Measurements from ENCODE around the gene TPRN. TPM values are rescaled to one million over a fixed set of nuclear protein-coding genes. Genes with fewer than 3 reads are reported as not detected.
A peak's percentile ranks its signal among the peaks of the same experiment; 100 is the strongest.

The TPRN gene
- total and polyA plus RNA-seq, 2 donors (not counting 1 experiment from before 2014, with no cell fraction given), result 1.6 to 5.8 TPM

DNA sequence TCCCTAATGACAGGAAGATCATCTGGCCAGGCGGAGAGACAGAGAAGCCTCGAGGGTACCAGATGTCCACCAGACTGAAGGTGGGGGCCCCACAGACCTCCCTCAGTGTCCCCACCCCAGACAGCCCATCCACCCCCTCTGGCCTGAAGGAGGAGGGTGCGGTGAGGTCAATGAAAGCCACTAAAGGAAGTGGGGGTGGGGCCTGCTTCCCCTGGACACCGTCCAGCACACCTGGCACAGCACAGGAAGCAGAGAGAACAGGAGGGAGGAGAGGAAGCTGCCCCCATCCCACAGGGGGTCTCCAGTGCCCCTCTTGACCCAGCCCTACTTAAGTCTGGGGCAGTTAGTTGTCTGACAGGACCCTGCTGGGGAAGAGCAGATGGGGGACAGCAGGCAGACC, 41.9 kb downstream of the TPRN start:
- Histone ChIP-seq H3K79me2 (ENCODE audit: control insufficient read depth, insufficient read depth, low read length) (no peaks in the 10 kb centered on the region), H3K27me3 (ENCODE audit: control insufficient read depth, insufficient read depth, low read length) (peaks cover 32% of the 10 kb centered on the region), H4K20me1 (ENCODE audit: control insufficient read depth, extremely low read depth, insufficient read depth, low read length) (no peaks in the 10 kb centered on the region), H3K9me3 (ENCODE audit: control insufficient read depth, insufficient read depth, low read depth, low read length) (no peaks in the 10 kb centered on the region), H3K27ac (ENCODE audit: insufficient read depth, low read length) (no peak overlapping the region), H3K4me1 (ENCODE audit: control insufficient read depth, extremely low read depth, insufficient read depth, low read length) (no peaks in the 10 kb centered on the region), H3K4me2 (ENCODE audit: extremely low read depth, insufficient read depth, low read length) (no peak overlapping the region), H3K4me3 (replicated peaks in 1 of 4; ENCODE audit: control extremely low read depth in 1 of 4, insufficient read depth in 1 of 4, low read depth in 3 of 4, low read length in 4 of 4) (no peak overlapping the region), H3K9ac (ENCODE audit: insufficient read depth, low read length) (no peak overlapping the region), H2AFZ (ENCODE audit: low read length) (no peak overlapping the region), H3K36me3 (ENCODE audit: control insufficient read depth, insufficient read depth, low read length) (no peaks in the 10 kb centered on the region)
- TF ChIP-seq, protein P1, sequence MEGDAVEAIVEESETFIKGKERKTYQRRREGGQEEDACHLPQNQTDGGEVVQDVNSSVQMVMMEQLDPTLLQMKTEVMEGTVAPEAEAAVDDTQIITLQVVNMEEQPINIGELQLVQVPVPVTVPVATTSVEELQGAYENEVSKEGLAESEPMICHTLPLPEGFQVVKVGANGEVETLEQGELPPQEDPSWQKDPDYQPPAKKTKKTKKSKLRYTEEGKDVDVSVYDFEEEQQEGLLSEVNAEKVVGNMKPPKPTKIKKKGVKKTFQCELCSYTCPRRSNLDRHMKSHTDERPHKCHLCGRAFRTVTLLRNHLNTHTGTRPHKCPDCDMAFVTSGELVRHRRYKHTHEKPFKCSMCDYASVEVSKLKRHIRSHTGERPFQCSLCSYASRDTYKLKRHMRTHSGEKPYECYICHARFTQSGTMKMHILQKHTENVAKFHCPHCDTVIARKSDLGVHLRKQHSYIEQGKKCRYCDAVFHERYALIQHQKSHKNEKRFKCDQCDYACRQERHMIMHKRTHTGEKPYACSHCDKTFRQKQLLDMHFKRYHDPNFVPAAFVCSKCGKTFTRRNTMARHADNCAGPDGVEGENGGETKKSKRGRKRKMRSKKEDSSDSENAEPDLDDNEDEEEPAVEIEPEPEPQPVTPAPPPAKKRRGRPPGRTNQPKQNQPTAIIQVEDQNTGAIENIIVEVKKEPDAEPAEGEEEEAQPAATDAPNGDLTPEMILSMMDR (conservative IDR thresholded peaks at IDR 0.05 in 1 of 2, IDR thresholded peaks at IDR 0.05 in 1 of 2; ENCODE audit: low read depth in 1 of 2, low read length in 2 of 2), result no peak
- no peak for TF ChIP-seq EZH2 (IDR thresholded peaks at IDR 0.05; ENCODE audit: low read length, missing control alignments)
- DNase-seq (ENCODE audit: low read depth in 2 of 2), result no peak

DNA sequence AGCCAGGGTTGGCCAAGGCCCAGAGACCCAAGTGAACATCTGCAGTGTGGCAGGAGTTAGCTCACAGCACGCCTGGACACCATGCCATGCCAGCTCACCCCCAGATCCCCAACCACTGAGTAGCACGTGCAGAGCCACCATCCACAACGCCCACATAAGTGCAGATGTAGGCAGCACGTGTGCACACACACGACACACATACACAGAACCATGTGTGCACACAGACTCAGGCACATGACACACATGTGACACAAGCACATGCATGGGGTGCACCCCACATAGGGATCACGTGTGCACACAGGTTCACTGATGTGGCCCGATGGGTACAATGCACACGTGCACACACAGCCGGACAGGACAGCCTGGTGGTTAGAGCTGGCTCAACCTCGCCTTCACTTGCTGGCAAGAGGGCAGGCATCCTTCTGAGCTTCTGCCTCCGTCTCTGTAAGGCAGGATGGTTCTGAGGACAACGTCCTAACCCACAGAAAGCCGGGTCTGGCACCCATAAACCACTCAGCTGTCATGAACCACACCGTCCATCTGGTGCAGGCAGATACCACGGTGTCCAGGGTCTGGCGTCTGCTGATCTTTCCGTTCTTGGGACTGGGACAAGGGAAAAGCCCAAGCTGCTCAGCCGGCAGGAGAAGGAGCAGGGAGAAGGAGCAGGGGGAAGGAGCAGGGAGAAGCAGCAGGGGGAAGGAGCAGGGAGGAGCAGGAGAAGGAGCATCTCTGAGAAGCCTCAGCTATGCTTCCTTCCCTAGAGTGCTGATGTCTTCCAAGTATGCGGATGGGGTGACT, 42.7 kb downstream of the TPRN start:
- no peaks in the 10 kb centered on the region for H3K79me2 ChIP-seq (ENCODE audit: control insufficient read depth, insufficient read depth, low read length)
- H3K36me3 ChIP-seq (ENCODE audit: control insufficient read depth, insufficient read depth, low read length), result no peaks in the 10 kb centered on the region
- H3K4me2 ChIP-seq (ENCODE audit: extremely low read depth, insufficient read depth, low read length), result no peak overlapping the region
- no peaks in the 10 kb centered on the region for H4K20me1 ChIP-seq (ENCODE audit: control insufficient read depth, extremely low read depth, insufficient read depth, low read length)
- H3K9me3 ChIP-seq (ENCODE audit: control insufficient read depth, insufficient read depth, low read depth, low read length), result no peaks in the 10 kb centered on the region
- no peak overlapping the region for H3K9ac ChIP-seq (ENCODE audit: insufficient read depth, low read length)
- no peak for DNase-seq (ENCODE audit: low read depth in 2 of 2)
- H3K27ac ChIP-seq (ENCODE audit: insufficient read depth, low read length), result no peak overlapping the region
- H3K27me3 ChIP-seq (ENCODE audit: control insufficient read depth, insufficient read depth, low read length), result peaks cover 26% of the 10 kb centered on the region
- H2AFZ ChIP-seq (ENCODE audit: low read length), result no peak overlapping the region
- no peaks in the 10 kb centered on the region for H3K4me1 ChIP-seq (ENCODE audit: control insufficient read depth, extremely low read depth, insufficient read depth, low read length)
- TF ChIP-seq, protein P1 (conservative IDR thresholded peaks at IDR 0.05 in 1 of 2, IDR thresholded peaks at IDR 0.05 in 1 of 2; ENCODE audit: low read depth in 1 of 2, low read length in 2 of 2), result no peak
- TF ChIP-seq EZH2 (IDR thresholded peaks at IDR 0.05; ENCODE audit: low read length, missing control alignments), result no peak
- no peak overlapping the region for H3K4me3 ChIP-seq (replicated peaks in 1 of 4; ENCODE audit: control extremely low read depth in 1 of 4, insufficient read depth in 1 of 4, low read depth in 3 of 4, low read length in 4 of 4)

DNA sequence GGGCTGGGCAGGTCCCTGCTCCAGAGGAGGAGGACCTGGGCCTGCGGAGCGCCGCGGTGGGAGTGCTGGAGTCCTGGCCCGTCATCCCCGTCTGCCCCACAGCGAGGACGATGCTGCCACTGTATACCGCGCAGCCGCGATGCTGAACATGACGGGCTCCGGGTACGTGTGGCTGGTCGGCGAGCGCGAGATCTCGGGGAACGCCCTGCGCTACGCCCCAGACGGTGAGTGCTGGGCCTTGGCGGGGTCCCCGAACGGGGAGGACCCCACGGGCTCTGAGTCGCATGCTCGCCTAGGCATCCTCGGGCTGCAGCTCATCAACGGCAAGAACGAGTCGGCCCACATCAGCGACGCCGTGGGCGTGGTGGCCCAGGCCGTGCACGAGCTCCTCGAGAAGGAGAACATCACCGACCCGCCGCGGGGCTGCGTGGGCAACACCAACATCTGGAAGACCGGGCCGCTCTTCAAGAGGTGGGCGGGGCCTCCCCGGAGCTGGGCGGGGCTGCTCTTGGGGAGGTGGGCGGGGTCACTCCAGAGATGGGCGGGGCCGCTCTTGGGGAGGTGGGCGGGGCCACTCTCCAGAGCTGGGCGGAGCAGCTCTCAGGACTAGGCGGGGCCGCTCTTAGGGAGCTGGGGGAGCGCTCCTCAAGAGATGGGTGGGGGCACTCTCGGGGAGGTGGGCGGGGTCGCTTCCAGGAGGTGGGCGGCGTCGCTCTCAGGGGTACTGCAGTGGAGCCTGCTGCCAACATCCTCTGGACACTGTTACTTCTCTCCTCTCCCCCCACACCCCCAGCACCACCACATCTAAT, 43.8 kb downstream of the TPRN start:
- peak in 1 of 2 donors; percentile 44 for DNase-seq (ENCODE audit: low read depth in 2 of 2)
- Histone ChIP-seq H3K9me3 (ENCODE audit: control insufficient read depth, insufficient read depth, low read depth, low read length) (no peaks in the 10 kb centered on the region), H3K9ac (ENCODE audit: insufficient read depth, low read length) (peak overlapping the region; percentile 42), H3K4me3 (replicated peaks in 1 of 4; ENCODE audit: control extremely low read depth in 1 of 4, insufficient read depth in 1 of 4, low read depth in 3 of 4, low read length in 4 of 4) (peak overlapping the region in 2 of 4 experiments; percentile 33 to 37), H3K27ac (ENCODE audit: insufficient read depth, low read length) (no peak overlapping the region), H3K4me1 (ENCODE audit: control insufficient read depth, extremely low read depth, insufficient read depth, low read length) (no peaks in the 10 kb centered on the region), H3K36me3 (ENCODE audit: control insufficient read depth, insufficient read depth, low read length) (no peaks in the 10 kb centered on the region), H3K4me2 (ENCODE audit: extremely low read depth, insufficient read depth, low read length) (peak overlapping the region; percentile 62), H3K79me2 (ENCODE audit: control insufficient read depth, insufficient read depth, low read length) (no peaks in the 10 kb centered on the region), H2AFZ (ENCODE audit: low read length) (peak overlapping the region; percentile 43), H4K20me1 (ENCODE audit: control insufficient read depth, extremely low read depth, insufficient read depth, low read length) (no peaks in the 10 kb centered on the region), H3K27me3 (ENCODE audit: control insufficient read depth, insufficient read depth, low read length) (peaks cover 23% of the 10 kb centered on the region)
- TF ChIP-seq, protein P1 (conservative IDR thresholded peaks at IDR 0.05 in 1 of 2, IDR thresholded peaks at IDR 0.05 in 1 of 2; ENCODE audit: low read depth in 1 of 2, low read length in 2 of 2), result no peak
- no peak for TF ChIP-seq EZH2 (IDR thresholded peaks at IDR 0.05; ENCODE audit: low read length, missing control alignments)
